Measurements from ENCODE around the gene PCDH9. TPM values are rescaled to one million over a fixed set of nuclear protein-coding genes. Genes with fewer than 3 reads are reported as not detected.
"Not testable (repeated sequence)": the region's sequence is repeated elsewhere in the genome, so short reads cannot be mapped to it uniquely, and the experiment has no call there.

PCDH9 gene
- total RNA-seq, 1 donor from 2014 or later, result 5.1 TPM

DNA sequence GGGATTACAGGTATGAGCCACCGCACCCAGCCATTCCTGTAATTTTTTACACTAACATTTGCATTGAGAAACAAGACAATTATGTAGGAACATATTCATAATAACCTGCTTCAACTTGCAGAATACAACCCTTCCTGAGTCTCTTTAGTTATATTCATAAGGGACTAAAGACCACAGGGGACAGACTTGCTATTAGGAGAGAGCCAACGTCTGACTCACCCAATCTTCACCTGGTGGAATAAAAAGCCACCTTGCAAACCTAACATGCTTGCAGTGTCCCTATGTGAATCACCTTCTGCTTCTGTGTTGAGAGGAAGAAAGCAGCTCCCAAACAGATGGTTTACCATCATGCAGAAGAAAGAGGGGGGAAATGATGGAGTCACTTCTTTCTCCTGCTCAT, 456.1 kb downstream of the PCDH9 start:
- TF ChIP-seq, protein P1, sequence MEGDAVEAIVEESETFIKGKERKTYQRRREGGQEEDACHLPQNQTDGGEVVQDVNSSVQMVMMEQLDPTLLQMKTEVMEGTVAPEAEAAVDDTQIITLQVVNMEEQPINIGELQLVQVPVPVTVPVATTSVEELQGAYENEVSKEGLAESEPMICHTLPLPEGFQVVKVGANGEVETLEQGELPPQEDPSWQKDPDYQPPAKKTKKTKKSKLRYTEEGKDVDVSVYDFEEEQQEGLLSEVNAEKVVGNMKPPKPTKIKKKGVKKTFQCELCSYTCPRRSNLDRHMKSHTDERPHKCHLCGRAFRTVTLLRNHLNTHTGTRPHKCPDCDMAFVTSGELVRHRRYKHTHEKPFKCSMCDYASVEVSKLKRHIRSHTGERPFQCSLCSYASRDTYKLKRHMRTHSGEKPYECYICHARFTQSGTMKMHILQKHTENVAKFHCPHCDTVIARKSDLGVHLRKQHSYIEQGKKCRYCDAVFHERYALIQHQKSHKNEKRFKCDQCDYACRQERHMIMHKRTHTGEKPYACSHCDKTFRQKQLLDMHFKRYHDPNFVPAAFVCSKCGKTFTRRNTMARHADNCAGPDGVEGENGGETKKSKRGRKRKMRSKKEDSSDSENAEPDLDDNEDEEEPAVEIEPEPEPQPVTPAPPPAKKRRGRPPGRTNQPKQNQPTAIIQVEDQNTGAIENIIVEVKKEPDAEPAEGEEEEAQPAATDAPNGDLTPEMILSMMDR (IDR thresholded peaks at IDR 0.05), result no peak

DNA sequence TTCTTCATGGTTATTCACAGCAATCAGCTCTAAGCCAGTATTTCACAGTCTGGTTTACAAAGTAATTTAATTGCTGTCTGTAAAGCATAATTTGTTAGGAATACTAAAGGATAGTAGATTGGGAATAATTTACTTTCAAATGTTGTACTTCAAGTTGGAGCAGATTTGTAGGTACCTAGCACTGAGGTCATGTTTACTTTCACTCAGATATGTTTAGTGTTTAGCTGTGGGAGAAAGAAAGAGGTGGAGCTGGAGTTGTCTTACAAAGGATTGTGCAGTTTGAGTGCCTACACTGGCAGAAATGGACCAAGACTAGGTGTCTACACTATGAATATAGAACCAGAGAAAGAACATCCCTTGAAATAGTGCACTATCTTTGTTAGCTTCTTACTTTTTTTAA, 464.6 kb downstream of the PCDH9 start:
- intact Hi-C loops (cut with DNase I), result no loop called here
- no peaks in the 10 kb centered on the region for H3K27me3 ChIP-seq
- ATAC-seq, result no peak
- TF ChIP-seq, protein P1 (IDR thresholded peaks at IDR 0.05), result no peak
- DNase-seq, result no peak
- no peak overlapping the region for H3K4me3 ChIP-seq
- H3K9me3 ChIP-seq, result peaks cover 2% of the 10 kb centered on the region
- no peaks in the 10 kb centered on the region for H3K4me1 ChIP-seq
- no peaks in the 10 kb centered on the region for H3K36me3 ChIP-seq
- H3K27ac ChIP-seq, result no peak overlapping the region

More for the DNA sequence above, 456.1 kb downstream of the PCDH9 start:
- H3K27ac ChIP-seq, result no peak overlapping the region
- H3K36me3 ChIP-seq, result no peaks in the 10 kb centered on the region
- no peaks in the 10 kb centered on the region for H3K27me3 ChIP-seq
- intact Hi-C loops (cut with DNase I), result no loop called here
- H3K4me3 ChIP-seq, result no peak overlapping the region
- ATAC-seq (no peak), DNase-seq (no peak)
- no peaks in the 10 kb centered on the region for H3K9me3 ChIP-seq
- no peaks in the 10 kb centered on the region for H3K4me1 ChIP-seq

DNA sequence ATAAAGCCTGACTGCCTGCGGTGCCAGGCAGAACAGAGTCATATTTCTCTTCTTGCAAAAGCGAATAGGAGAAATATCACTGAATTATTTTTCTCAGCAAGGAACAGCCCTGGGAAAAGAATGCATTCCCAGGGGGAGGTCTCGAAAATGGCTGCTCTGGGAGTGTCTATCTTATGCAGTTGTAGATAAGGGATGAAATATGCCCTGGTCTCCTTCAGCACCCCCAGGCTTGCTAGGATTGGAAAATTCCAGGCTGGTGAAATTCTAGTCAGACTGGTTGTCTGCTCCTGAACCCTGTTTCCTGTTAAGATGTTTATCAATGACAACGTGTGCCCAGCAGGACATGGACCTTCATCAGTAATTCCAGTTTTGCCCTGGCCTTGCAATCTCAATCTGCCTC, 469.5 kb downstream of the PCDH9 start:
- H3K9me3 ChIP-seq; intact Hi-C loops (cut with DNase I); H3K27me3 ChIP-seq; H3K4me3 ChIP-seq; H3K36me3 ChIP-seq; ATAC-seq; H3K4me1 ChIP-seq; DNase-seq; H3K27ac ChIP-seq: not testable (repeated sequence)

DNA sequence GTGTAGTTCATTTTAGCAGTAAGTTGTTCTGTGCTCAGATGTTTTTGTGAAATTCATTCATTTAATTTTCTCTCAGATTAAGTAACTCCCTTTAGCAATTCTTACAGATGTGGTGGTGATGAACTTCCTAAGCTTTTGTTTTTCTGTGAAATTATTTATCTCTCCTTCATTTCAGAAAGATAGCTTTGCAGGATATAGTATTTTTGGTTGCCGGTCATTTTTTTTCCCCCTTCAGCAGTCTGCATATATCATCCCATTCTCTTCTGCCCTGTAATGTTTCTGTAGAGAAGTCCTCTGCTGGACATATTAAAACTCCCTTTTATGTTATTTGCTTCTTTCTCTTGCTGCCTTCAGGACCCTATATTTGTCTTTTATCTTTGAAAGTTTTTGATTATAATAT, 470.2 kb downstream of the PCDH9 start:
- Histone ChIP-seq H3K27me3 (no peaks in the 10 kb centered on the region), H3K9me3 (peaks cover 9% of the 10 kb centered on the region), H3K4me3 (no peak overlapping the region), H3K36me3 (no peaks in the 10 kb centered on the region), H3K27ac (no peak overlapping the region), H3K4me1 (no peaks in the 10 kb centered on the region)
- DNase-seq, result no peak
- TF ChIP-seq, protein P1 (IDR thresholded peaks at IDR 0.05), result no peak
- no peak for ATAC-seq
- intact Hi-C loops (cut with DNase I), result no loop called here

DNA sequence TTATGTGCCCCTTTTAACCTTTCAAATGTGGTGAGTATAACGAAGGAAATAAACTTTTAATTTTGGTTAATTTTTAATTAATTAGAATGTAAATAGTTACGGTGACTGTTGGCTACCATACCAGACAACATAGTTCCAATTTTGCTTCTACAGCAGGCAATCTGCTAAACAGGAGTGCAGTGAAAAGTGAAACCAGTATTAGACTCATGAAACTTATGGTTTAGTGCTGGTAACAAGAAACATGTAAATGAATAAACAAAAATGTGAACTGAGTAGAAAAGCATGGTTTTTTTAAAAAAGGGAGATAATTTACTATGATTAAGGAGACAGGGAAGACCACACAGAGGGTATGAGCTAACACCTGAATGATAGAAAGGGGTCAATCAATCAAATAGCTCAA, 478.4 kb downstream of the PCDH9 start:
- H3K4me1 ChIP-seq, result no peaks in the 10 kb centered on the region
- TF ChIP-seq, protein P1 (IDR thresholded peaks at IDR 0.05), result no peak
- no peaks in the 10 kb centered on the region for H3K27me3 ChIP-seq
- H3K36me3 ChIP-seq, result no peaks in the 10 kb centered on the region
- ATAC-seq (no peak), DNase-seq (no peak)
- no peak overlapping the region for H3K27ac ChIP-seq
- intact Hi-C loops (cut with DNase I), result no loop called here
- H3K4me3 ChIP-seq, result no peak overlapping the region
- no peaks in the 10 kb centered on the region for H3K9me3 ChIP-seq

DNA sequence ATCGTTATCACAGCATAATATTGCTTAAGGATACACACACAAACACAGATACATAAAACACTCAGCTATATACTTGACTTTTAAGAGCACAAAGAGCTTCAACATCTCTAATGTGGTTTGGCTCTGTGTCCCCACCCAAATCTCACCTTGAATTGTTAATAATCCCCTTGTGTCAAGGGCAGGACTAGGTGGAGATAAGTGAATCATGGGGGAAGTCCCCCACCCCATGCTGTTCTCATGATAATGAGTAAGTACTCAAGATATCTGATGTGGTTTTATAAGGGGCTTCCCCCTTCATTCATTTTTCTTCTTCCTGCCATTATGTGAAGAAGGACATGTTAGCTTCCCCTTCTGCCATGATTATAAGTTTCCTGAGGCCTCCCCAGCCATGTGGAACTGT, 481.4 kb downstream of the PCDH9 start:
- TF ChIP-seq, protein P1 (IDR thresholded peaks at IDR 0.05), result no peak
- ATAC-seq (no peak), DNase-seq (no peak)
- H3K27ac ChIP-seq, result no peak overlapping the region
- H3K9me3 ChIP-seq, result no peaks in the 10 kb centered on the region
- H3K4me1 ChIP-seq, result no peaks in the 10 kb centered on the region
- no peaks in the 10 kb centered on the region for H3K27me3 ChIP-seq
- intact Hi-C loops (cut with DNase I), result no loop called here
- no peak overlapping the region for H3K4me3 ChIP-seq
- H3K36me3 ChIP-seq, result no peaks in the 10 kb centered on the region
